Activated T-cell treated with anti-CD3 and anti-CD28 coated beads, Interleukin-2, amount 50 U/mL, for 1 hour (primary cell): Measurements from ENCODE around the gene CCDC88C.

Source experiments
- DNase-seq: peaks from one replicate; pipeline ENCODE4 v3.0.0-alpha.2; 2020

CCDC88C gene

DNA sequence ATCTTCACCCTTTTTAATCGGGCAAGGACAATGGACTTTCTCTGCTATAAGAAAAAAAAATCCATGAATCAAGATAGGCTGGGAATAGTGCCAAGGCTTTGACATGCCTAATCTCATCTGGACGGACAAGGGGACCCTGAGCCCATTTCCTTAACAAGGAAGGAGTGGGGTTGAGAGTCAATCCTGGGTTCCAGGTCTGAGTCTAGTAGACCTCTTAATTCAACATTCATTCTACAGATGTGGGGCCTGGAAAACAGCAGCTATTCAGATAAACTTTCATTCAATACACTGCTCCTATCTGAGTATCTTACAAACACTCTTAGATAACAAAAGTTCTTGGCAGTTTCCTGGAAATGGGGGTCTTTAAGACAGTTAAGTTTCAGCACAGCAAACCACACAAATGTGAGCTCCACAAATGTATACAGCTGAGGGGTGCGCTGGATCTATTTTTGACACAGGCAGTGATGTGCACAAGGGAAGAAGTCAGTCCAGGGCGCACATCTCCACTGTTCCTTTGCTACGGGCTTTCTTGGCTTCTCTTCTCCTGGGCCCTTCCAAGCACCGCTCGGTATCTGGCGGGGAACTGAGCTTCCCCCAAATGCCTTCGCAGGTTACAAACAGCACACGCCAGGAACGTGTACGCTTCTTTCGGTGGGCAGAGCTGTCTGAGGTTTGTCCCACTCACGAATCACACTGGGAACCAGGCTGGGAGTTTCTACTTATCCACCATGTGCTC lies 90.9 kb downstream of the CCDC88C start:
- no peak for DNase-seq

- DNase-seq, result no peak
Observed at GRCh38 chr14:91324606-91325575, 92.7 kb downstream of the CCDC88C start.

DNA sequence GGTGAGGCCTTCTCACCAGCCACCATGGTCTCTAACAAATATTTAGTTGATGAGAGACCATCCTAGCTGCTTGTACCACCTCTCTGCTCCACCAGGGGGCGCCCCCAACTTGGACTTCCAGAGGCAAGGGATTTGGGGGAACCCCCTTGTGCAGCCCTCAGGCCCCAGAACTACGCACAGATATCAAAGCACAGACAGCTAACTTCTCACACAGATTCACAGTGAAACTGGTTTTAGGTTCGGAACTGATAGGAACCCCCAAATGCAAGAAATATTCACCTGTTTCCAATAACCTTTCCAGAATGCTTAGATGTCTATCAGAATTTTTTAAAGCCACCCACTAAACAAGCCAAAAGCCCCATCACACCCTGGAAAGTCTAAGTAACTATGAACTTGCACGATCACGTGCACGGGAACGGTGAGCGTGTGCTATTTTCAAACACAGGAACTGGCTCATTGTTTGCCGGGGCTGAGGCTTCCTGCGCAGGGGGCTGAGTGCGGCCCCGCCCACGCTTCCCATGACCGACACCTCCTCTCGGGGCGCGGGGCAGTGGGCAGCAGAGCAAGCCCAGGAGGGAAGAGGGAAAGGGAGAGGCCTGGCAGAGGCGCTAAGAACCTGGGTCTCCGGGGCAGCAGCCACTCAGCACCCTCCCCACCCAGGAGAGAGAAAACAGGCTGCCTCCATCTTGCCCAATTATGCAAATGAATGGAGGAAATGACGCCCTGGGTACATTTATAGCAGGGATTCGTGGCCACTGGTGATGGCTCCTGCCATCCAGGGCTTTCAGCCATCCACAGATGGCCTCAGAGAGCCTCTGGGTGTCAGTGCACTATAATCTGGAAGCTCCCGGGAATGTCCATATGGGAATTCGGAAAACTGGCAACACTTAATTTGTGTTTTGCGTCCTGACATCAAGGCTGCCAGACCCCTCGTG lies 93.7 kb downstream of the CCDC88C start:
- DNase-seq, result peak; percentile 95

DNA sequence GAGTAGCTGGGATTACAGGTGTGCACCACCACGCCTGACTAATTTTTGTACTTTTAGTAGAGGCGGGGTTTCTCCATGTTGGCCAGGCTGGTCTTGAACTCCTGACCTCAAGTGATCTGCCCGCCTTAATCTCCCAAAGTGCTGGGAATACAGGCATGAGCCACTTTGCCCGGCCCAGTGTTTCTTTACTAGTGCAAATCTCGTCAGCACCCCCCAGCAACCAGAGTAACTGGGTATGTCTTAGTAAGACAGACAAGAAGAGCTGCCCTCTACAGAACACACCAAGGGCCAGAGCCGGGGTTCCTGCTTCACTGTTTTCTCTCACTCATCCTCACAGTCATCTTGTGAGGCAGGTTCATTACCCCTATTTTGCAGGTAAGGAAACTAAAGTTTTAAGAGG lies 94.6 kb downstream of the CCDC88C start:
- DNase-seq, result no peak

DNA sequence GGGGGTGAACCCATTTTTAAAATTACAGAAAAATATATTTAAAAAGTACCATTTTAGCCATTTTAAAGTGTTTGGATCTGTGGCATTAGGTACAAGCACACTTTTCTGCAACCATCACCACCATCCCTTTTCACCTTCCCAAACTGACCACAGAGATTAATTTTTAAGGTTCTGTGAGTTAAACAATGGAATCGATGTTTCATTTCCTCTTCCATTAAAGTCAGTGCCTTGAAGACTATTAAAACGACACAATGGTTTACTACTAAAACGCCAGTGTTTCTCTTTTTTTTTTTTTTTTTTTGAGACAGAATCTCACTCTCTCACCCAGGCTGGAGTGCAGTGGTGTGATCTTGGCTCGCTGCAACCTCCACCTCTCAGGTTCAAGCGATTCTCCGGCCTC lies 95.0 kb downstream of the CCDC88C start:
- DNase-seq, result no peak

- no peak for DNase-seq
Observed at GRCh38 chr14:91321131-91321530, 96.5 kb downstream of the CCDC88C start.

DNA sequence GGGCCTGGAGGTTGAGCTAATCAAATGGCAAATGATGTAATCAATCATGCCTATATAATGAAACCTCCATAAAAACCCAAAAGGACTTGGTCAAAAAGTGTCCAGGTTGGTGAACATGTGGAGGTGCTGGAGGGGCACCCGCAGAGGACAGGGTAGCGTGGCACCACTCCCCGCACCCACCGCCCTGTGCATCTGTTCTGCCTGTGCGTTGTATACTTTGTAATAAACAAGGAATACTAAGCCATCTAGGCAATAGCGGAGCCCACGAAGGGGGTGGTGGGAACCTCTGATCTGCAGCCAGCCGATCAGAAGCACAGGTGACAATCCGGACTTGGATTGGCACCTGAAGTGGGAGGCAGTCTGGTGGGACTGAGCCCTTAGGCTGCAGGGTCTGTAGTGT lies 97.4 kb downstream of the CCDC88C start:
- no peak for DNase-seq

DNA sequence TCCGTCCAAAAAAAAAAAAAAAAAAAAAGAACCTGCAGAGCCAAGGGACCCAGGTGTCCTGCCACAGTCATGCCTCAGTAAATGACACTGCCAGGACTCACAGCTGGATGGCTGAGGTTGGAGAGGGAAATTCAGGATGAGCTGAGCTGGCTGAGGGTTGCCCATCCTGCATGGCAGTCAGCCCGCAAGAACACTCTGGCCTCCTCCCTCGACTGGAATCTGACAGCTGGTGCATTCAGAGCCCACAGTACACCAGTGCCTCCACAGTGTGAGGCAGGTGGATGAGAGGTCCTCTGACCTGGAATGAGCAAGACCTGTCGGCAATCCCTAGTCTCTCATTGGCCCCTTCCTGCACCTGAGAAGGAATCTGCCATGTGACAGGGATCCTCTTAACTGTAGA lies 98.7 kb downstream of the CCDC88C start:
- DNase-seq, result no peak

DNA sequence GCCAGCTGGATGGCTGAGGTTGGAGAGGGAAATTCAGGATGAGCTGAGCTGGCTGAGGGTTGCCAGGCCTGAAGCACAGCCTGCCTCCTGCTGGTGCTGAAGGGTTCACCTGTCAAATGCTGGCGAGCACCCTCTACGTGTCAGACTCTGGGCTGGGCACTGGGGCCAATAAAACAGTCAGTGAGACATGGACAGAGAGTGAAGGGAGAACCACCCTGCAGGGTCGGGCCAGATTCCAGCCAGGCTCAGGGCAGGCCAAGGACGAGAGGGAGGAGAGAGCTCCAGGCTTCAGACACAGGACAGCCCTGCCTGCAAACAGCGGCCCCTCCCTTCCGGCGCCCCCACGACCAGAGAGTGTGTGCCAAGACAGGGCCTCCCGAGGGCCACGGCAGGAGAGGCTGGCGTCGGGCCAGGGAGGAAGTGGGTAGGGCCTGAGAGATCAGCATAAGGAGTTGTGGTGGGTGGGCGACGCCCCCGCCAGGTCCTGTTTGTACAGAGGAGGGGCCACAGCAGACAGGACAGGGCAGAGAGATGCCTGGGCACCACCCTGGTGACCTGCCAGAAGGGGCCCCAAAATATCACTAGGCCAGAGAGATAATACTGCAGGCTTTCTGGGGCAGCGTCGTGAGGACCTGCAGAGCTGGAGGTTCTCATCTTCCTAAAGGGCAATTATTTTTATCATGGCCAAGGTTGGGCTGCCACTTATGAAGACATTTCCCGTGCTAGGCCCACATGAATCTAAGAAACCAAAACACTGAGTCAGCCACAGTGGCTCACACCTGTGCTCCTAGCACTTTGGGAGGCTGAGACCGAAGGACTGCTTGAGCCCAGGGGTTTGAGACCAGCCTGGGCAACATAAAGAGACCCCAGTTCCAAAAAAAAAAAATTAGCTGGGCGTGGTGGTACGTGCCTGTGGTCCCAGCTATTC lies 100.0 kb downstream of the CCDC88C start:
- DNase-seq, result peak; percentile 72

GRCh38 chr14:91316761-91317160 lies 100.9 kb downstream of the CCDC88C start:
- no peak for DNase-seq

GRCh38 chr14:91315844-91316267 lies 101.8 kb downstream of the CCDC88C start:
- DNase-seq, result peak; percentile 74

- DNase-seq, result no peak
Observed at GRCh38 chr14:91313852-91314251, 103.8 kb downstream of the CCDC88C start.

DNA sequence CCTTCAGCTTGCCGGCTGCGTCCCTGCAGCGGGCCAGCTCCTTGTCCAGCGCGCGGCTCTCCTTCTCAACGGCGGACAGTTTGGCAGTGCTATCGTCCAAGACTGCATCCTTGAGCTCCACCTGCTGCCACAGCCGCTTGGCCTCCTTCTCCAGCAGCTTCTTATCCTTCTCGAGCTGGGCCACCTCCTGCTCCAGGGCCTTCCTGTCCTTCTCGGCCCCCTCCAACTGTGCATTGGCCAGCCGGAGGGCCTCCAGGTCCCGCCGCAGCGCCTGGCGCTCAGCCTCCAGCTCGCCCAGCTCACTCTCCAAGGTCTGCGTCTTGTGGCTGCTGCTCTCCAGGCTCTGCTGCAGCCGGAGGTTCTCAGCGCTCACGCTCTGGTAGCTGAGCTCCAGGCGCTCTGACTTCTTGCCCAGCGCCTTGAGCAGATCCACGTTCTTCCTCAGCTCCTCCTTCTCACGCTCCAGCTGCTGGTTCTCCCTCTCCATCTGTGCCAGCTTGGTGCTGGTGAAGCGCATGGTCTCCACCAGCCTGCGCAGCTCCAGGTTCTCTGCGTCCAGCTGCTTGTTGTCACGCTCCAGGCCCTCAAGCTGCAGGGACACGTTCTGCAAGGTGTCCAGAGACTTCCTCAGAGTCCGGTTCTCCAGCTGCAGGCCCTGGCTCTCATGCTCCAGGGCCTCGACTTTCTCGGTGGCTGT lies 104.3 kb downstream of the CCDC88C start:
- DNase-seq, result no peak

DNA sequence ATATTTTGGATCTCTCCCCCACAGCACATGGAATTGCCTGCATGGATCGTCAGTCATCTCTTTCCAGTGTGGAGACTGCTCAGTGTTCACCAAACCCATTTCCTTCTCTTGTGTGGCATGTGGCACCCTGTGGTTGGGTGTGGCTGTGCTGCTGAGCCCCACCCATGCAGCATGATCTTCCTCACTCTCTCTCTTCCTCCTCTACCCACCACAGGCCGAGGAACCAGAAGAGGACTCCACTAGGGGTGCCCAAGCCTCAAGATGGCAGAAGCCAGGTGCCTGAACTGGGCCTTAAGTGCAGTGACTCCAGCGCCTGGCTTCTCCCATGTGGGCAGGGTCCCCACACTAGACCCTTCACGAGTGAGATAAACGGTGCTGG lies 106.3 kb downstream of the CCDC88C start:
- peak; percentile 53 for DNase-seq

DNA sequence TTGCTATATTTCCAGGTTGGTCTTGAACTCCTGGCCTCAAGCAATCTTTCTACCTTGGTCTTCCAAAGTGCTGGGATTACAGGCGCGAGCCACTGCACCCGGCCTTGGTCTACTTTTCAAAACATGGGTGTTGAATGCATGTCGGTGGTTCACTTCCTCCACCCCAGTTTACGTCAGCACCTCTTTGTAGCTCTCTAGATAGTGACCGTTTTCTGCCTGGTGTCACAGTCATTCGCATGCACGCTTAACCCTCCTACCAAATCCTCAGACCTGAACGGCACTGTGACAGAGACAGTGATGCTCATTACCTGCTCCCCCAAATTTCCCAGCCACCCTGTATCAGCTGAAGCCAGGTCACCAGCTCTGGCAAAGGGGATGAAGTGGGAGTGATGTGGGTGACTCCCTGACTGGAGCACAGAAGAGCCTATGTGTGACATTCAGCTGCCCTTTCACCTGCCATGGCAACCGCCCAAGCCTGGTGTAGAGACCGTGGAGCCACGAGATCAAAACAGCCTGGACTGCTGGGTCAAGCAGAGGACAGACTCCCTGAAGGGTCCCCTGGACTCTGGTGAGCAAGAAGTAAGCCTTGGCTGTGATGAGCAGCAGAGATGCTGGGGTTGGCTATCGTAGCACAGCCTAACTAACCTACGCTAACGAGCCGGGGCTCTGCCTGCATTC lies 106.9 kb downstream of the CCDC88C start:
- DNase-seq, result peak; percentile 38

DNA sequence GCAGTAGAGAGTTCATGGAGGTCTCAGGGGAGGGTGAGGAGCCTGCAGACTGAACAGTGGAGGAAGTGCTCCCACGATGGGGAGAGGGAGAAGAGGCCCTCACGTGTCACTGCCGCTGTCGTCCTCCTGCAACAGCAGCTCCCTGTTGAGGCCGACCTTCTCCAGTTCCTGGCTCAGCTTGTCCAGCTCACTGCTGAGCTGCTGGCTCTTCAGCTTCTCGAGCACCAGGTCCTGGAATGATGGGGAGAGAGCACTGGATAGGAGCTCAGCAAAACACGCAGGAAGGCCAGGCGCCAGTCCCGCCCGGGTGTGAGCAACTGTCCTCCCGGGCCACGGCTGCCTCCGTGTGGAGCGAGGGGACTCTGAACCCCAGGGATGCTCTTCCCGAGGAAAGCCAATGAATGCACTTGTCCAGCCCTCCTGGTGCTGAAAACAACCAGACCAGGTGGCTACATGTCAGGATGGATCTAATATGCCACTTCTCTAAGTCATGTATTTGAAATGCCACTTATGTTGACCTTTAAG lies 107.8 kb downstream of the CCDC88C start:
- no peak for DNase-seq

- DNase-seq, result no peak
Observed at GRCh38 chr14:91308337-91308736, 109.3 kb downstream of the CCDC88C start.

DNA sequence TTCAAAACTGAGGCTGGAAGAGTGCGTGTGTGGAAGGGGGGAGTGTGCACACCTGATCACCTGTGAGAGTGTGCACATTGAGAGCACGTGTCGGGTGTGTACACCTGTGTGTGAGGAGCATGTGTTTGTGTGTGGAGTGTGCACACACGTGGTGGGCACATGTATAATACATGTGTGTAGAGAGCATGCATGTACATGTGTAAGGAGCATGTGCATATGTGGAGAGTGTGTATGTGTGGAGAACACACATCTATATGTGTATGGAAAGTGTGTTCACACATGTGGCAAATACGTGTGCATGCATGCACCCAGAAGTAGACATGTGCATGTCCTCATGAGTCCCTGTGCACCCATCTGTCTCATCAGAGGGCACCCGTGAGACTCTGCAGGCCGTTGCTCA lies 110.0 kb downstream of the CCDC88C start:
- DNase-seq, result no peak

GRCh38 chr14:91307046-91307445 lies 110.6 kb downstream of the CCDC88C start:
- DNase-seq, result no peak

- no peak for DNase-seq
Observed at GRCh38 chr14:91306547-91306946, 111.1 kb downstream of the CCDC88C start.
